AG10803 (cell line): ENCODE measurements around the gene ERAP2.

Source experiments
- DNase-seq: peaks from one replicate; pipeline ENCODE4 v3.0.0; 2010; ENCODE audit warnings: low read depth
- H3K4me3 ChIP-seq: 2 replicates; pipeline ENCODE4 v1.5.1; 2011; ENCODE audit warnings: mild to moderate bottlenecking, low read length, control low read depth
- CTCF ChIP-seq: conservative IDR thresholded peaks from 2 replicates; pipeline ENCODE4 v1.5.1; 2011; ENCODE audit warnings: mild to moderate bottlenecking, low read length, control low read depth, inconsistent platforms

The ERAP2 gene

GRCh38 chr5:96967400-96967799 lies 91.1 kb downstream of the ERAP2 start:
- no peak for DNase-seq
- H3K4me3 ChIP-seq: no peak overlapping the region
- TF ChIP-seq CTCF: no peak

- TF ChIP-seq CTCF: no peak
- DNase-seq: peak; percentile 47
Measured at GRCh38 chr5:96968074-96968473, 91.8 kb downstream of the ERAP2 start.

GRCh38 chr5:96968614-96969013 lies 92.3 kb downstream of the ERAP2 start:
- no peak overlapping the region for H3K4me3 ChIP-seq
- TF ChIP-seq CTCF: no peak
- no peak for DNase-seq

More at GRCh38 chr5:96968074-96968473, 91.8 kb downstream of the ERAP2 start:
- no peak overlapping the region for H3K4me3 ChIP-seq
